H9 (cell line): ENCODE data around the gene TRAPPC8. TPM values are rescaled to one million over a fixed set of nuclear protein-coding genes. Genes with fewer than 3 reads are reported as not detected.
A peak's percentile ranks its signal among the peaks of the same experiment; 100 is the strongest.

ENCODE experiments used
- DNase-seq: peaks from one replicate; pipeline ENCODE4 v3.0.0-alpha.2; 2017
- H2AFZ ChIP-seq: one replicate; pipeline ENCODE4 v1.6.1; 2013; ENCODE audit warnings: mild to moderate bottlenecking, low read length, control low read depth, moderate library complexity
- H2AK5ac ChIP-seq: 2 replicates; pipeline ENCODE4 v1.6.1; 2013; ENCODE audit warnings: low read length, control low read depth, mixed read lengths; ENCODE audit not compliant: insufficient read length
- H2BK120ac ChIP-seq: one replicate; pipeline ENCODE4 v1.6.1; 2013; ENCODE audit warnings: low read depth, mild to moderate bottlenecking, low read length, control low read depth, inconsistent platforms; ENCODE audit not compliant: poor library complexity, severe bottlenecking
- H2BK12ac ChIP-seq: 2 replicates; pipeline ENCODE4 v1.6.1; 2013; ENCODE audit warnings: low read length, control low read depth, mixed read lengths, low read depth; ENCODE audit not compliant: insufficient read length
- H2BK15ac ChIP-seq: 2 replicates; pipeline ENCODE4 v1.6.1; 2013; ENCODE audit warnings: low read depth, low read length, control low read depth
- H2BK20ac ChIP-seq: one replicate; pipeline ENCODE4 v1.6.1; 2013; ENCODE audit warnings: low read depth, mild to moderate bottlenecking, low read length, control low read depth, inconsistent platforms; ENCODE audit not compliant: poor library complexity, severe bottlenecking
- H2BK5ac ChIP-seq: 2 replicates; pipeline ENCODE4 v1.6.1; 2013; ENCODE audit warnings: low read length, control low read depth, mixed read lengths; ENCODE audit not compliant: insufficient read length
- H3K14ac ChIP-seq: 2 replicates; pipeline ENCODE4 v1.6.1; 2013; ENCODE audit warnings: low read length, control low read depth; ENCODE audit not compliant: insufficient read depth
- H3K18ac ChIP-seq: 2 replicates; pipeline ENCODE4 v1.6.1; 2013; ENCODE audit warnings: low read depth, mild to moderate bottlenecking, mixed read lengths, low read length, control low read depth; ENCODE audit not compliant: insufficient read length
- H3K23ac ChIP-seq: 2 replicates; pipeline ENCODE4 v1.6.1; 2013; ENCODE audit warnings: low read length, control low read depth, mixed read lengths, low read depth; ENCODE audit not compliant: insufficient read length
- H3K23me2 ChIP-seq: 2 replicates; pipeline ENCODE4 v1.6.1; 2013; ENCODE audit warnings: low read depth, mild to moderate bottlenecking, mixed read lengths, low read length, control low read depth; ENCODE audit not compliant: insufficient read length, poor library complexity, severe bottlenecking
- H3K27ac ChIP-seq: 2 replicates; pipeline ENCODE4 v1.5.1; 2013; ENCODE audit warnings: low read length, control low read depth, mixed read lengths, low read depth; ENCODE audit not compliant: insufficient read length
- H3K27me3 ChIP-seq: 2 replicates; pipeline ENCODE4 v1.6.1; 2013; ENCODE audit warnings: low read length, control low read depth, inconsistent platforms; ENCODE audit not compliant: insufficient read depth
- H3K4ac ChIP-seq: 2 replicates; pipeline ENCODE4 v1.6.1; 2013; ENCODE audit warnings: low read depth, mild to moderate bottlenecking, control low read depth, inconsistent platforms, low read length, moderate library complexity
- H3K4me1 ChIP-seq: 2 replicates; pipeline ENCODE4 v1.6.1; 2013; ENCODE audit warnings: low read length, control low read depth, inconsistent platforms; ENCODE audit not compliant: insufficient read depth
- H3K4me2 ChIP-seq: 2 replicates; pipeline ENCODE4 v1.6.1; 2013; ENCODE audit warnings: low read length, control low read depth, mixed read lengths; ENCODE audit not compliant: insufficient read length, insufficient read depth
- H3K56ac ChIP-seq: 2 replicates; pipeline ENCODE4 v1.6.1; 2013; ENCODE audit warnings: low read depth, mild to moderate bottlenecking, mixed read lengths, low read length, control low read depth; ENCODE audit not compliant: insufficient read length
- H3K79me1 ChIP-seq: 2 replicates; pipeline ENCODE4 v1.6.1; 2013; ENCODE audit warnings: low read depth, mild to moderate bottlenecking, moderate library complexity, low read length, control low read depth, inconsistent platforms; ENCODE audit not compliant: insufficient read depth, poor library complexity, severe bottlenecking
- H3K79me2 ChIP-seq: 2 replicates; pipeline ENCODE4 v1.6.1; 2013; ENCODE audit warnings: low read length, control low read depth, inconsistent platforms; ENCODE audit not compliant: insufficient read depth
- H3K9ac ChIP-seq: 2 replicates; pipeline ENCODE4 v1.6.1; 2013; ENCODE audit warnings: low read length, control low read depth, mixed read lengths; ENCODE audit not compliant: insufficient read length; ENCODE audit errors: extremely low read depth
- H3K9me3 ChIP-seq: one replicate; pipeline ENCODE4 v1.6.1; 2013; ENCODE audit warnings: low read depth, low read length, inconsistent platforms; ENCODE audit not compliant: control insufficient read depth
- H3T11ph ChIP-seq: one replicate; pipeline ENCODE4 v1.6.1; 2013; ENCODE audit warnings: mild to moderate bottlenecking, low read length, control low read depth, inconsistent platforms
- H4K20me1 ChIP-seq: one replicate; pipeline ENCODE4 v1.6.1; 2013; ENCODE audit not compliant: control insufficient read depth, insufficient read length, insufficient read depth
- H4K5ac ChIP-seq: 2 replicates; pipeline ENCODE4 v1.6.1; 2013; ENCODE audit warnings: low read depth, mild to moderate bottlenecking, mixed read lengths, low read length, control low read depth; ENCODE audit not compliant: insufficient read length
- H4K8ac ChIP-seq: replicated peaks from 2 replicates; pipeline ENCODE4 v1.6.1; 2013; ENCODE audit warnings: low read length, control low read depth, mixed read lengths, low read depth; ENCODE audit not compliant: insufficient read length
- H4K91ac ChIP-seq: 2 replicates; pipeline ENCODE4 v1.6.1; 2013; ENCODE audit warnings: low read depth, mild to moderate bottlenecking, moderate library complexity, mixed read lengths, low read length, control low read depth; ENCODE audit not compliant: insufficient read length
- H3K27ac Mint-ChIP-seq, 3 experiments: 2 replicates in 2 of 3; 3 replicates in 1 of 3; pipeline ENCODE4 v1.8.0; 2020 to 2021; ENCODE audit warnings: mixed read lengths in 3 of 3, mild to moderate bottlenecking in 1 of 3, moderate library complexity in 1 of 3
- H3K27me3 Mint-ChIP-seq: 2 replicates; pipeline ENCODE4 v1.8.0; 2021; ENCODE audit warnings: low read depth, mild to moderate bottlenecking, moderate library complexity, mixed read lengths
- H3K36me3 Mint-ChIP-seq, 3 experiments: 2 replicates in 2 of 3; 3 replicates in 1 of 3; pipeline ENCODE4 v1.8.0; 2020 to 2021; ENCODE audit warnings: low read depth in 3 of 3, mixed read lengths in 3 of 3; ENCODE audit not compliant: insufficient read depth in 1 of 3
- H3K4me1 Mint-ChIP-seq, 2 experiments: 2 replicates each; pipeline ENCODE4 v1.8.0; 2020; ENCODE audit warnings: mixed read lengths in 2 of 2
- H3K4me3 Mint-ChIP-seq, 2 experiments: 2 replicates in 1 of 2; 3 replicates in 1 of 2; pipeline ENCODE4 v1.8.0; 2020 to 2021; ENCODE audit warnings: mild to moderate bottlenecking in 2 of 2, mixed read lengths in 2 of 2, moderate library complexity in 1 of 2
- H3K9me3 Mint-ChIP-seq, 2 experiments: 2 replicates in 1 of 2; 3 replicates in 1 of 2; pipeline ENCODE4 v1.8.0; 2020; ENCODE audit warnings: mild to moderate bottlenecking in 2 of 2, mixed read lengths in 2 of 2, moderate library complexity in 1 of 2
- CTCF ChIP-seq: fragments of 200-600 bp; sonication (generic); conservative IDR thresholded peaks from 3 replicates; pipeline ENCODE4 v1.8.0; 2021; ENCODE audit warnings: antibody characterized with exemption, mild to moderate bottlenecking
- WGBS: extraction: QIAGEN DNeasy Blood & Tissue Kit; methylation state at CpG from one replicate; pipeline ENCODE4 v1.1.7; 2013; ENCODE audit warnings: missing lambda C conversion rate, low lambda C conversion rate, mixed read lengths; ENCODE audit not compliant: insufficient read length; ENCODE audit errors: extremely low coverage; 5-methylcytosine and 5-hydroxymethylcytosine counted together
- total RNA-seq: library from RNA; stranded (reverse); gene quantifications from 2 replicates; pipeline ENCODE4 v1.2.1, GENCODE V29; 2021

Gene TRAPPC8
- total RNA-seq, 1 experiment from 2014 or later, result 40.4 TPM

- H3K9ac ChIP-seq, result no peak overlapping the region
- peak overlapping the region; percentile 78 for H4K5ac ChIP-seq
- no peaks in the 10 kb centered on the region for H4K20me1 ChIP-seq
- no peak overlapping the region for H3K18ac ChIP-seq
- no peaks in the 10 kb centered on the region for H3K27me3 ChIP-seq
- no peak overlapping the region for H3T11ph ChIP-seq
- no peak overlapping the region for H2BK20ac ChIP-seq
- H2AFZ ChIP-seq, result no peak overlapping the region
- H3K79me1 ChIP-seq, result no peaks in the 10 kb centered on the region
- no peak overlapping the region for H3K23ac ChIP-seq
- H3K4me2 ChIP-seq, result no peak overlapping the region
- H4K8ac ChIP-seq, result no peak overlapping the region
- WGBS, result no CpG with 5 or more reads among the region's 2 CpGs
- Mint-ChIP-seq H3K4me3 (no peak overlapping the region), H3K4me1 (no peaks in the 10 kb centered on the region), H3K9me3 (0 out of 5 replicates have a peak, but pooled peaks cover 0 to under 1% of the 10 kb centered on the region in 2 experiments), H3K27me3 (no peaks in the 10 kb centered on the region), H3K27ac (no peak overlapping the region; a peak in 1 of 7 replicates), H3K36me3 (peaks cover 29 to 73% (median 69%) of the 10 kb centered on the region in 3 experiments)
- H3K56ac ChIP-seq, result no peak overlapping the region
- no peak overlapping the region for H2BK15ac ChIP-seq
- no peak for DNase-seq
- H3K4me1 ChIP-seq, result no peaks in the 10 kb centered on the region
- no peaks in the 10 kb centered on the region for H3K9me3 ChIP-seq
- H3K79me2 ChIP-seq, result no peaks in the 10 kb centered on the region
- no peak overlapping the region for H3K4ac ChIP-seq
- H3K14ac ChIP-seq, result no peak overlapping the region
- no peak overlapping the region for H2BK5ac ChIP-seq
- no peaks in the 10 kb centered on the region for H3K23me2 ChIP-seq
- no peak overlapping the region for H4K91ac ChIP-seq
- H2AK5ac ChIP-seq, result no peak overlapping the region
- no peak overlapping the region for H2BK12ac ChIP-seq
- H3K27ac ChIP-seq, result no peak overlapping the region
- no peak overlapping the region for H2BK120ac ChIP-seq
- no peak for TF ChIP-seq CTCF
Observed at GRCh38 chr18:31875301-31875700, 67.6 kb downstream of the TRAPPC8 start.
